ENCODE data around the gene NBEA.

Gene NBEA

DNA sequence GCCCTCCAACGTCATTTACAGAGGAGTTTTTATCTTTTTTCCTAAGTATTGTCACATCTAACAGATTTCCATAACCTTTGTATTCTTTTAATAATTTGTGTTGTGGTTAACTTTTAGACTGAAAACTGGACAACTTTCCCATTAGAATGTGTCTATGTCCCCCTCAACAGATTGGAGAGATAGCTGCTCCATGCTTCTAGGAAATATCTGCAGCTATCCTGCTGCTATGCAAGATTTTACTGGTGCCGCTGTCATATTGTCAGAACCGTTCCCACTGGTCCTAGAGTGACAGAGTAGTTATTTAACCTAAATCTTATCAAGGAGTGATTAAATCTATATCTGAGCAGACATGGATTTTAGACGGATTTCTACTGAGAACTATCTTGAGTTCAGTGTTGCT lies 404.4 kb downstream of the NBEA start:
- TF ChIP-seq NFIC (IDR thresholded peaks at IDR 0.05): no peak
- TF ChIP-seq RAD21 (IDR thresholded peaks at IDR 0.05; ENCODE audit: low read depth): no peak
- no peak for TF ChIP-seq ZBTB7A (IDR thresholded peaks at IDR 0.05; ENCODE audit: low read depth)
- TF ChIP-seq, protein P1, sequence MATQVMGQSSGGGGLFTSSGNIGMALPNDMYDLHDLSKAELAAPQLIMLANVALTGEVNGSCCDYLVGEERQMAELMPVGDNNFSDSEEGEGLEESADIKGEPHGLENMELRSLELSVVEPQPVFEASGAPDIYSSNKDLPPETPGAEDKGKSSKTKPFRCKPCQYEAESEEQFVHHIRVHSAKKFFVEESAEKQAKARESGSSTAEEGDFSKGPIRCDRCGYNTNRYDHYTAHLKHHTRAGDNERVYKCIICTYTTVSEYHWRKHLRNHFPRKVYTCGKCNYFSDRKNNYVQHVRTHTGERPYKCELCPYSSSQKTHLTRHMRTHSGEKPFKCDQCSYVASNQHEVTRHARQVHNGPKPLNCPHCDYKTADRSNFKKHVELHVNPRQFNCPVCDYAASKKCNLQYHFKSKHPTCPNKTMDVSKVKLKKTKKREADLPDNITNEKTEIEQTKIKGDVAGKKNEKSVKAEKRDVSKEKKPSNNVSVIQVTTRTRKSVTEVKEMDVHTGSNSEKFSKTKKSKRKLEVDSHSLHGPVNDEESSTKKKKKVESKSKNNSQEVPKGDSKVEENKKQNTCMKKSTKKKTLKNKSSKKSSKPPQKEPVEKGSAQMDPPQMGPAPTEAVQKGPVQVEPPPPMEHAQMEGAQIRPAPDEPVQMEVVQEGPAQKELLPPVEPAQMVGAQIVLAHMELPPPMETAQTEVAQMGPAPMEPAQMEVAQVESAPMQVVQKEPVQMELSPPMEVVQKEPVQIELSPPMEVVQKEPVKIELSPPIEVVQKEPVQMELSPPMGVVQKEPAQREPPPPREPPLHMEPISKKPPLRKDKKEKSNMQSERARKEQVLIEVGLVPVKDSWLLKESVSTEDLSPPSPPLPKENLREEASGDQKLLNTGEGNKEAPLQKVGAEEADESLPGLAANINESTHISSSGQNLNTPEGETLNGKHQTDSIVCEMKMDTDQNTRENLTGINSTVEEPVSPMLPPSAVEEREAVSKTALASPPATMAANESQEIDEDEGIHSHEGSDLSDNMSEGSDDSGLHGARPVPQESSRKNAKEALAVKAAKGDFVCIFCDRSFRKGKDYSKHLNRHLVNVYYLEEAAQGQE (IDR thresholded peaks at IDR 0.05; ENCODE audit: low read depth): no peak
- no peak for TF ChIP-seq TAF1 (IDR thresholded peaks at IDR 0.05; ENCODE audit: low read depth)
- TF ChIP-seq, protein P2, sequence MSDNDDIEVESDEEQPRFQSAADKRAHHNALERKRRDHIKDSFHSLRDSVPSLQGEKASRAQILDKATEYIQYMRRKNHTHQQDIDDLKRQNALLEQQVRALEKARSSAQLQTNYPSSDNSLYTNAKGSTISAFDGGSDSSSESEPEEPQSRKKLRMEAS (IDR thresholded peaks at IDR 0.05): no peak
- TF ChIP-seq EP300 (IDR thresholded peaks at IDR 0.05; ENCODE audit: borderline replicate concordance): no peak
- TF ChIP-seq YY1 (IDR thresholded peaks at IDR 0.05; ENCODE audit: low read depth): no peak
- no peak for TF ChIP-seq TCF12 (IDR thresholded peaks at IDR 0.05; ENCODE audit: low read depth)
- no peak for TF ChIP-seq CREB1 (IDR thresholded peaks at IDR 0.05; ENCODE audit: low read depth)
- TF ChIP-seq CEBPB (IDR thresholded peaks at IDR 0.05): no peak
- no peak for TF ChIP-seq TEAD4 (IDR thresholded peaks at IDR 0.05)
- TF ChIP-seq EGR1 (IDR thresholded peaks at IDR 0.05): no peak
- TF ChIP-seq FOXM1 (IDR thresholded peaks at IDR 0.05; ENCODE audit: borderline replicate concordance, low read depth): no peak
- TF ChIP-seq, protein P3, sequence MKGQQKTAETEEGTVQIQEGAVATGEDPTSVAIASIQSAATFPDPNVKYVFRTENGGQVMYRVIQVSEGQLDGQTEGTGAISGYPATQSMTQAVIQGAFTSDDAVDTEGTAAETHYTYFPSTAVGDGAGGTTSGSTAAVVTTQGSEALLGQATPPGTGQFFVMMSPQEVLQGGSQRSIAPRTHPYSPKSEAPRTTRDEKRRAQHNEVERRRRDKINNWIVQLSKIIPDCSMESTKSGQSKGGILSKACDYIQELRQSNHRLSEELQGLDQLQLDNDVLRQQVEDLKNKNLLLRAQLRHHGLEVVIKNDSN (IDR thresholded peaks at IDR 0.05): no peak

DNA sequence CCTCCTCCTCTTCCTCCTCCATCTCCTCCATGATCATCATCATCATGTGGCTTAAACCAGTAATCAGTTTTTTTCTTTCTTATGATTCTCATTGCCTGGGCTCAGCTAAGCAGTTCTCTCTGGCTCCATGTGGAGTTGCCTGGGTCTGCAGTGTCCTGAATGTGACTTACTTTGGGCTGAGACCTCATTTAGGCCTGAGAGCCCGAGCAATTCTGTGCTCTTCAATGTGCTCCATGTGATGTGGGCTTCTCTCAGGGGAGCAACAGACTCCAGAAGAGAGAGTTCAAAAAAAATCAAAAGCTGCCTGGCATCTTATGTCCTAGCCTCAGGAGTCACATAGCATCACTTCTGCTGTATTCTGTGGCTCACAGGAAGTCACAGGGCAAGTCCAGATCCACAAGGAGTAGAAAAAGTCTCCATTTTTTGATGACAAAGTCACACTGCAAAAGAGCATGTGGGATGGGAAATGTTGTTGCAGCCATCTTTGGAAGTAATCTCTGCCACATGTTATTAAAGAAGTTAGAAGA lies 405.7 kb downstream of the NBEA start:
- TF ChIP-seq CREB1 (IDR thresholded peaks at IDR 0.05; ENCODE audit: low read depth) (no peak), RAD21 (IDR thresholded peaks at IDR 0.05; ENCODE audit: low read depth) (no peak), ZBTB7A (IDR thresholded peaks at IDR 0.05; ENCODE audit: low read depth) (no peak), CEBPB (IDR thresholded peaks at IDR 0.05) (no peak), TEAD4 (IDR thresholded peaks at IDR 0.05) (no peak), EP300 (IDR thresholded peaks at IDR 0.05; ENCODE audit: borderline replicate concordance) (no peak), YY1 (IDR thresholded peaks at IDR 0.05; ENCODE audit: low read depth) (no peak), TCF12 (IDR thresholded peaks at IDR 0.05; ENCODE audit: low read depth) (no peak), TAF1 (IDR thresholded peaks at IDR 0.05; ENCODE audit: low read depth) (no peak)
- TF ChIP-seq, protein P2 (IDR thresholded peaks at IDR 0.05): no peak

DNA sequence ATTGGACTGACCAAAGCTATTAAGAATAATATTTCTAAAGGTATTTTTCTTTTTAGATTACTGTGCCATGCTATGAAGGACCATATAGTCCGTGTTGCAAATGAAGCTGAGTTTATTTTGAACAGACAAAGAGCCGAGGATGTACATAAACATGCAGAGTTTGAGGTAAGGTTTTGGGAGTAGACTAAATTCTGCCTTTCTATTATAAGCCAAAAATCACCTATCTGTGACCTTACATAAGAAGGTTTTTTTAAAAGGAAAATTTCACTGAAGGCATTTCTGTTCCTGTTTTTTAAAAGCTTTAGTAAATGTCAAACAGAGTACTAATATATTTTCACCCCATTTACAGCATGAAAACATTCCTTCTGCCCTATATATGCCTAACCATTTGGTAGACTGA lies 407.0 kb downstream of the NBEA start:
- TF ChIP-seq, protein P2 (IDR thresholded peaks at IDR 0.05): no peak
- no peak for TF ChIP-seq EP300 (IDR thresholded peaks at IDR 0.05; ENCODE audit: borderline replicate concordance)
- no peak for TF ChIP-seq TAF1 (IDR thresholded peaks at IDR 0.05; ENCODE audit: low read depth)
- TF ChIP-seq TCF12 (IDR thresholded peaks at IDR 0.05; ENCODE audit: low read depth): no peak
- no peak for TF ChIP-seq EGR1 (IDR thresholded peaks at IDR 0.05)
- TF ChIP-seq FOXM1 (IDR thresholded peaks at IDR 0.05; ENCODE audit: borderline replicate concordance, low read depth): no peak
- TF ChIP-seq RAD21 (IDR thresholded peaks at IDR 0.05; ENCODE audit: low read depth): no peak
- no peak for TF ChIP-seq YY1 (IDR thresholded peaks at IDR 0.05; ENCODE audit: low read depth)
- TF ChIP-seq, protein P1 (IDR thresholded peaks at IDR 0.05; ENCODE audit: low read depth): no peak
- no peak for TF ChIP-seq TEAD4 (IDR thresholded peaks at IDR 0.05)
- no peak for TF ChIP-seq ZBTB7A (IDR thresholded peaks at IDR 0.05; ENCODE audit: low read depth)
- no peak for TF ChIP-seq CEBPB (IDR thresholded peaks at IDR 0.05)
- TF ChIP-seq, protein P3 (IDR thresholded peaks at IDR 0.05): no peak
- no peak for TF ChIP-seq NFIC (IDR thresholded peaks at IDR 0.05)

DNA sequence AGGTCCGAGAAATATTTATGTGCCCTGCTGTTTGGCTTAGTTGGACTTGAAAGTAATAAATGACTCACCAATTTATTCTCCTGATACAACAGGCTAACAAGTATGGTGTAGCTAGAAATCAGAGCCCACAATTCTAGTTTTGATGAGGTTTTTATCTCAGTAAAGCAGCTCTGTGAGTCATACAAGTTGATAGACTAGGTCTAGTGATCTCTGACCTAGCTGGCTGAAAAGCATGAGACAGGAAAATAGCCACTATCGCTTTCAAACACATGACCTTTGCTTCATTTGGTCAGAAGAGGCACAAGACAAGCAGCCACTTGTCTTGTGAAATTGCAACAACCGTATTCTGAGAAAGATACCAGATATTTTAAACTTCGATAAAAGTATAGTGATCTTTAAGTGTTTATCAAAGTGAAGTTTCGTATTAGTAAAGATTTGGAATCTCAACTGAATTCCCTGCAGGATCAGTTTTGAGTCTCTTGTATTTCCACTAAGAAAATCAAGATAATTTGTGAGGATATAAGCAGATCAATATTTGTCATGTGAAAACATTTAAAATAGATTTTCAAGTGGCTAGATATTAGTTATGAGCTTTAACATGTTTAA lies 407.7 kb downstream of the NBEA start:
- TF ChIP-seq CREB1 (IDR thresholded peaks at IDR 0.05; ENCODE audit: low read depth) (no peak), FOXM1 (IDR thresholded peaks at IDR 0.05; ENCODE audit: borderline replicate concordance, low read depth) (no peak), EGR1 (IDR thresholded peaks at IDR 0.05) (no peak), TAF1 (IDR thresholded peaks at IDR 0.05; ENCODE audit: low read depth) (no peak), YY1 (IDR thresholded peaks at IDR 0.05; ENCODE audit: low read depth) (no peak), CEBPB (IDR thresholded peaks at IDR 0.05) (no peak), NFIC (IDR thresholded peaks at IDR 0.05) (no peak)
- TF ChIP-seq, protein P3 (IDR thresholded peaks at IDR 0.05): no peak

DNA sequence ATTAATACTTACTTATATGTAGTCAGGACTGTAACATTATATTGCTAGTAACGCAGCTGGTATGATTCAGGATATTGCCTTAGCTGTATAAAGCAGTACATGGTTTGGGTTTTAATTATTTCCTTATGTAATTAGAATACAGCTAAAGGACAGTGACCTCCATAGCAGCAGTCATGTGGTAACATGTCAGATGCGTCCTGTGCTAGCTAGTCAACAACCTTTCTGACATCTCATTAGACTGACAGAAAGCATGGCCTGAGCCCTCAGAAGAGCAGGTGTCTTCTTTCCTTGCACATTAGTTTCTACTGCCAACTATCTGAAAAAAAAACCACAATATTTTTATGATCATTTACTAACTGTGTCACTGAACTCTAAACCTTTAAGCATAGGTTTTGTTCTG lies 412.2 kb downstream of the NBEA start:
- TF ChIP-seq YY1 (IDR thresholded peaks at IDR 0.05; ENCODE audit: low read depth) (no peak), TEAD4 (IDR thresholded peaks at IDR 0.05) (no peak), RAD21 (IDR thresholded peaks at IDR 0.05; ENCODE audit: low read depth) (no peak), EGR1 (IDR thresholded peaks at IDR 0.05) (no peak), TCF12 (IDR thresholded peaks at IDR 0.05; ENCODE audit: low read depth) (no peak), CEBPB (IDR thresholded peaks at IDR 0.05) (no peak), NFIC (IDR thresholded peaks at IDR 0.05) (no peak), ZBTB7A (IDR thresholded peaks at IDR 0.05; ENCODE audit: low read depth) (no peak), CREB1 (IDR thresholded peaks at IDR 0.05; ENCODE audit: low read depth) (no peak), FOXM1 (IDR thresholded peaks at IDR 0.05; ENCODE audit: borderline replicate concordance, low read depth) (no peak)
- TF ChIP-seq, protein P1 (IDR thresholded peaks at IDR 0.05; ENCODE audit: low read depth): no peak
- TF ChIP-seq, protein P3 (IDR thresholded peaks at IDR 0.05): no peak
- TF ChIP-seq, protein P2 (IDR thresholded peaks at IDR 0.05): no peak

Measured in Ishikawa (cell line).